8988T (cell line): ENCODE measurements around the gene PCDHA12.
"Not testable (repeated sequence)": the region's sequence is repeated elsewhere in the genome, so short reads cannot be mapped to it uniquely, and the experiment has no call there.

Experiments
- DNase-seq: peaks from one replicate; pipeline ENCODE4 v3.0.0; 2011

The PCDHA12 gene

GRCh38 chr5:140875085-140876065 is at the start of gene PCDHA12:
Gene PCDHA12, plus strand, starts transcription at chr5:140875308. Its CDS starts 165 bp downstream, at chr5:140875473.
- DNase-seq = peak; percentile 46

GRCh38 chr5:140827704-140828361 is 47.3 kb upstream of the PCDHA12 start, which contains the start of gene PCDHA6:
Gene PCDHA6, plus strand, starts transcription at chr5:140827960. Its CDS starts 132 bp downstream, at chr5:140828092.
- DNase-seq = no peak

- DNase-seq = no peak
Observed at GRCh38 chr5:140828362-140828737, 46.8 kb upstream of the PCDHA12 start.

- not testable (repeated sequence) for DNase-seq
Observed at GRCh38 chr5:140829511-140830501, 45.3 kb upstream of the PCDHA12 start.

GRCh38 chr5:140833993-140834392 is 41.1 kb upstream of the PCDHA12 start, which contains the start of gene PCDHA7:
Gene PCDHA7, plus strand, starts transcription at chr5:140834269. Its CDS starts 115 bp downstream, at chr5:140834384.
- no peak for DNase-seq

GRCh38 chr5:140834439-140835008 is 40.6 kb upstream of the PCDHA12 start:
- not testable (repeated sequence) for DNase-seq

- no peak for DNase-seq
Observed at GRCh38 chr5:140835622-140836510, 39.2 kb upstream of the PCDHA12 start.

GRCh38 chr5:140840978-140841962 is 33.8 kb upstream of the PCDHA12 start, which contains the start of gene PCDHA8:
Gene PCDHA8, plus strand, starts transcription at chr5:140841187. Its CDS starts 135 bp downstream, at chr5:140841322.
- DNase-seq = peak; percentile 62

- no peak for DNase-seq
Observed at GRCh38 chr5:140842798-140843733, 32.0 kb upstream of the PCDHA12 start.

GRCh38 chr5:140848139-140849102 is 26.7 kb upstream of the PCDHA12 start, which contains the start of gene PCDHA9:
Gene PCDHA9, plus strand, starts transcription at chr5:140848382. Its CDS starts 114 bp downstream, at chr5:140848496.
- DNase-seq = not testable (repeated sequence)

- not testable (repeated sequence) for DNase-seq
Observed at GRCh38 chr5:140849831-140850634, 25.1 kb upstream of the PCDHA12 start.

- peak; percentile 48 for DNase-seq
Observed at GRCh38 chr5:140855772-140856674, 19.1 kb upstream of the PCDHA12 start, which contains the start of gene PCDHA10. Gene PCDHA10, plus strand, starts transcription at chr5:140855897. Its CDS starts 152 bp downstream, at chr5:140856049.

GRCh38 chr5:140857177-140857986 is 17.7 kb upstream of the PCDHA12 start:
- no peak for DNase-seq

GRCh38 chr5:140857987-140858240 is 17.2 kb upstream of the PCDHA12 start:
- DNase-seq = no peak
